Measurements from ENCODE around the gene VPREB3.
"Not testable (repeated sequence)": the region's sequence is repeated elsewhere in the genome, so short reads cannot be mapped to it uniquely, and the experiment has no call there.

The VPREB3 gene

GRCh38 chr22:23763954-23764353, 9.7 kb upstream of the VPREB3 start:
- DNase-seq: no peak

GRCh38 chr22:23763579-23763945, 9.3 kb upstream of the VPREB3 start:
- no peak for DNase-seq

- no peak for DNase-seq
Measured at GRCh38 chr22:23762842-23763578, 8.8 kb upstream of the VPREB3 start, which contains the start of gene C22orf15. C22orf15 (plus strand) TSS chr22:23762990; CDS start chr22:23763307, 317 bp downstream.

- no peak for DNase-seq
Measured at GRCh38 chr22:23760056-23760455, 5.8 kb upstream of the VPREB3 start.

GRCh38 chr22:23759566-23759965, 5.3 kb upstream of the VPREB3 start:
- DNase-seq: no peak

GRCh38 chr22:23756891-23757290, 2.7 kb upstream of the VPREB3 start:
- DNase-seq: no peak

- no peak for DNase-seq
Measured at GRCh38 chr22:23755711-23756110, 1.5 kb upstream of the VPREB3 start.

- DNase-seq: no peak
Measured at GRCh38 chr22:23754980-23755636, 883 bp upstream of the VPREB3 start.

- no peak for DNase-seq
Measured at GRCh38 chr22:23753385-23753784, 840 bp downstream of the VPREB3 start.

- no peak for DNase-seq
Measured at GRCh38 chr22:23752750-23753149, 1.5 kb downstream of the VPREB3 start.

GRCh38 chr22:23752090-23752691, 2.0 kb downstream of the VPREB3 start:
- no peak for DNase-seq

GRCh38 chr22:23751441-23751996, 2.7 kb downstream of the VPREB3 start:
- no peak for DNase-seq

GRCh38 chr22:23750714-23751440, 3.3 kb downstream of the VPREB3 start, which contains the start of gene ZNF70:
ZNF70 (minus strand) TSS chr22:23751112; CDS start chr22:23745140, 5,972 bp downstream.
- DNase-seq: peak; percentile 38 to 83

- no peak for DNase-seq
Measured at GRCh38 chr22:23750367-23750713, 3.9 kb downstream of the VPREB3 start.

GRCh38 chr22:23749841-23750301, 4.4 kb downstream of the VPREB3 start:
- DNase-seq: no peak

- no peak for DNase-seq
Measured at GRCh38 chr22:23745791-23746190, 8.4 kb downstream of the VPREB3 start.

- DNase-seq: no peak
Measured at GRCh38 chr22:23744485-23744884, 9.7 kb downstream of the VPREB3 start.

- DNase-seq: no peak
Measured at GRCh38 chr22:23744001-23744400, 10.2 kb downstream of the VPREB3 start.

- no peak for DNase-seq
Measured at GRCh38 chr22:23743303-23743705, 10.9 kb downstream of the VPREB3 start.

- DNase-seq: no peak
Measured at GRCh38 chr22:23742505-23743264, 11.5 kb downstream of the VPREB3 start.

- no peak for DNase-seq
Measured at GRCh38 chr22:23737696-23738095, 16.5 kb downstream of the VPREB3 start.

- DNase-seq: not testable (repeated sequence)
Measured at GRCh38 chr22:23728108-23728507, 26.1 kb downstream of the VPREB3 start.
